PFSK-1 (cell line): ENCODE measurements around the gene MMP15.

Experiments
- POLR2AphosphoS5 ChIP-seq: IDR thresholded peaks from 2 replicates; pipeline ENCODE4 v1.6.1; 2012; ENCODE audit warnings: low read depth, mild to moderate bottlenecking, control low read depth, low read length, moderate library complexity
- SIN3A ChIP-seq: IDR thresholded peaks from 2 replicates; pipeline ENCODE4 v1.6.1; 2012; ENCODE audit warnings: mild to moderate bottlenecking, low read length, moderate library complexity, borderline replicate concordance; ENCODE audit not compliant: insufficient read depth
- TAF1 ChIP-seq: IDR thresholded peaks from 2 replicates; pipeline ENCODE4 v1.6.1; 2012; ENCODE audit warnings: low read length, control low read depth, borderline replicate concordance; ENCODE audit not compliant: insufficient read depth

GRCh38 chr16:58034774-58035173, 9.2 kb downstream of the MMP15 start:
- TF ChIP-seq POLR2AphosphoS5 (no peak), TAF1 (no peak), SIN3A (no peak)
